GM12878 (cell line): ENCODE measurements around the gene SRM. TPM values are rescaled to one million over a fixed set of nuclear protein-coding genes. Genes with fewer than 3 reads are reported as not detected.

Experiments
- ATAC-seq: fragments of 200-7000 bp; cut with Tn5 transposase; 3 replicates; pipeline ENCODE4 v1.9.1; 2020; ENCODE audit warnings: mild to moderate bottlenecking, moderate library complexity
- BruUV-seq: library from RNA; stranded (reverse); fragments of 400-500 nt; replicated peaks from 2 replicates; lab custom pipeline; 2021; lab: Mats Ljungman, UMichigan
- CTCF ChIA-PET: fragments of 300-600 bp; sonication (Branson Sonifier 250); formaldehyde crosslinking; extraction: SDS; loops from one replicate; lab custom pipeline; 2021; ENCODE audit warnings: inconsistent platforms; lab: Yijun Ruan, JAX
- POLR2A ChIA-PET: fragments of 350-600 bp; formaldehyde crosslinking; extraction: SDS; loops from one replicate; lab custom pipeline; 2021; ENCODE audit warnings: inconsistent platforms; lab: Charles Lee
- RAD21 ChIA-PET: fragments of 300-600 bp; sonication (Branson Sonifier 250); formaldehyde crosslinking; loops from one replicate; lab custom pipeline; 2023; ENCODE audit warnings: antibody characterized with exemption; ENCODE audit not compliant: unreplicated experiment; lab: Charles Lee
- SMC1A ChIA-PET: fragments of 300-600 bp; sonication (Branson Sonifier 250); formaldehyde crosslinking; loops from one replicate; lab custom pipeline; 2023; ENCODE audit not compliant: unreplicated experiment, uncharacterized antibody; lab: Charles Lee
- DNase-seq: peaks from one replicate; pipeline ENCODE4 v3.0.0-alpha.2; 2011; ENCODE audit warnings: low read depth, low spot score
- FAIRE-seq: peaks from 3 replicates; lab custom pipeline; 2011; peaks lifted over from hg19 to GRCh38; lab: Jason Lieb, UNC
- H2AFZ ChIP-seq: 2 replicates; pipeline ENCODE4 v1.6.0; 2011; ENCODE audit warnings: low read depth, low read length, control low read depth; ENCODE audit not compliant: control insufficient read depth
- H3K27ac ChIP-seq: 2 replicates; pipeline ENCODE4 v1.5.1; 2011; ENCODE audit warnings: control low read depth; ENCODE audit not compliant: control insufficient read depth, insufficient read depth
- H3K27me3 ChIP-seq, 2 experiments: replicated peaks in 1 of 2; 2 replicates each; pipeline versions ENCODE4 v1.6.0 to v1.6.1; 2011; ENCODE audit warnings: low read length in 1 of 2; ENCODE audit not compliant: control insufficient read depth in 2 of 2, insufficient read depth in 2 of 2
- H3K36me3 ChIP-seq, 2 experiments: 2 replicates each; pipeline ENCODE4 v1.5.1; 2011; ENCODE audit warnings: low read length in 1 of 2; ENCODE audit not compliant: control insufficient read depth in 2 of 2, insufficient read depth in 2 of 2
- H3K4me1 ChIP-seq: 2 replicates; pipeline ENCODE4 v1.6.1; 2011; ENCODE audit warnings: mild to moderate bottlenecking, low read length, moderate library complexity, mixed read lengths; ENCODE audit not compliant: control insufficient read depth, insufficient read depth
- H3K4me2 ChIP-seq: 2 replicates; pipeline ENCODE4 v1.6.0; 2011; ENCODE audit warnings: control low read depth; ENCODE audit not compliant: control insufficient read depth, insufficient read depth
- H3K4me3 ChIP-seq: fragments of 200-600 bp; sonication (generic); 2 replicates; pipeline ENCODE4 v1.5.1; 2016
- H3K79me2 ChIP-seq: 2 replicates; pipeline ENCODE4 v1.6.0; 2011; ENCODE audit warnings: low read length; ENCODE audit not compliant: control insufficient read depth, insufficient read depth
- H3K9ac ChIP-seq: 2 replicates; pipeline ENCODE4 v1.8.0; 2011; ENCODE audit warnings: low read length, control low read depth, mixed read lengths; ENCODE audit not compliant: control insufficient read depth, insufficient read depth
- H3K9me3 ChIP-seq: replicated peaks from 3 replicates; pipeline ENCODE4 v1.5.1; 2011; ENCODE audit warnings: mild to moderate bottlenecking, low read length; ENCODE audit not compliant: control insufficient read depth, insufficient read depth
- H4K20me1 ChIP-seq: 2 replicates; pipeline ENCODE4 v1.6.0; 2011; ENCODE audit not compliant: control insufficient read depth, insufficient read depth
- JUND ChIP-seq: IDR thresholded peaks from 2 replicates; pipeline ENCODE4 v1.6.1; 2012; ENCODE audit warnings: low read depth, mild to moderate bottlenecking, low read length, improper control_type of control experiment, moderate library complexity
- MTA3 ChIP-seq: IDR thresholded peaks from 2 replicates; pipeline ENCODE4 v1.6.1; 2012; ENCODE audit warnings: low read length, inconsistent platforms, borderline replicate concordance
- SMAD1 ChIP-seq: fragments of 450-650 bp; IDR thresholded peaks from 2 replicates; pipeline ENCODE4 v1.6.1; 2018; ENCODE audit warnings: mild to moderate bottlenecking, low read depth; ENCODE audit not compliant: partially characterized antibody
- SPI1 ChIP-seq: IDR thresholded peaks from 2 replicates; pipeline ENCODE4 v1.6.1; 2011; ENCODE audit warnings: low read depth, mild to moderate bottlenecking, low read length, moderate library complexity, borderline replicate concordance; ENCODE audit not compliant: insufficient read depth
- SUZ12 ChIP-seq: fragments of 200-600 bp; sonication (generic); IDR thresholded peaks from one replicate; pipeline ENCODE4 v1.6.1; 2018; ENCODE audit warnings: antibody characterized with exemption, mild to moderate bottlenecking; ENCODE audit not compliant: unreplicated experiment
- TCF12 ChIP-seq: IDR thresholded peaks from 2 replicates; pipeline ENCODE4 v1.6.1; 2011; ENCODE audit warnings: low read depth, mild to moderate bottlenecking, low read length
- USF1 ChIP-seq: IDR thresholded peaks from 2 replicates; pipeline ENCODE4 v1.6.1; 2011; ENCODE audit warnings: borderline replicate concordance, low read depth, mild to moderate bottlenecking, moderate library complexity, mixed read lengths, low read length; ENCODE audit not compliant: insufficient read depth; ENCODE audit errors: extremely low read length
- ZNF687 ChIP-seq: fragments of 450-650 bp; IDR thresholded peaks from 2 replicates; pipeline ENCODE4 v1.6.1; 2017; ENCODE audit warnings: mild to moderate bottlenecking, moderate library complexity
- WGBS: methylation state at CpG from one replicate; pipeline ENCODE4 v1.1.6; 2016; ENCODE audit warnings: low lambda C conversion rate; ENCODE audit not compliant: insufficient replicate concordance, insufficient coverage; ENCODE audit errors: missing lambda C conversion rate; 5-methylcytosine and 5-hydroxymethylcytosine counted together
- in situ Hi-C: fragments of 300-500 bp; cut with MboI; formaldehyde crosslinking; loops from 9 replicates; pipeline ENCODE4 v1.14.3; 2018; ENCODE audit warnings: mixed read lengths
- intact Hi-C: fragments of 100-400 bp; cut with micrococcal nuclease; formaldehyde crosslinking; loops from one replicate; pipeline ENCODE4 v1.14.2; 2022; ENCODE audit not compliant: unreplicated experiment
- polyA plus RNA-seq, 11 experiments: library from polyadenylated mRNA; depleted of rRNA in 4 of 11; unstranded in 6 of 11; stranded (reverse) in 5 of 11; fragments of >200 nt; fragmentation: Nextera tagmentation in 4 of 11; fragmentation: Illumina TruSeq in 1 of 11; extraction: Ambion mirVana in 4 of 11; extraction: Trizol in 1 of 11; gene quantifications; 1 replicate in 1 of 11; 2 replicates in 10 of 11; pipeline versions ENCODE4 v1.2.1 to v1.2.3, GENCODE V29; 2011 to 2016; ENCODE audit warnings: inconsistent platforms in 2 of 11, missing spikeins in 2 of 11, low read depth in 1 of 11
- total RNA-seq, 4 experiments: library from RNA; depleted of rRNA in 3 of 4; stranded (reverse); fragments of >200 nt in 3 of 4; fragmentation: Illumina TruSeq in 1 of 4; extraction: Trizol in 1 of 4; gene quantifications; 2 replicates each; pipeline versions ENCODE4 v1.2.1 to v1.2.3, GENCODE V29; 2013 to 2021
- TF ChIP-seq, protein P1 (sequence below): IDR thresholded peaks from 2 replicates; pipeline ENCODE4 v1.6.1; 2012; ENCODE audit warnings: improper control_type of control experiment, low read depth, low read length; ENCODE audit not compliant: insufficient replicate concordance

Gene SRM
- total and polyA plus RNA-seq, 10 of the 15 experiments (the other 5 are each of a cell fraction or from before 2014, with no cell fraction given), result 16.7 to 255 (median 81.2) TPM

DNA sequence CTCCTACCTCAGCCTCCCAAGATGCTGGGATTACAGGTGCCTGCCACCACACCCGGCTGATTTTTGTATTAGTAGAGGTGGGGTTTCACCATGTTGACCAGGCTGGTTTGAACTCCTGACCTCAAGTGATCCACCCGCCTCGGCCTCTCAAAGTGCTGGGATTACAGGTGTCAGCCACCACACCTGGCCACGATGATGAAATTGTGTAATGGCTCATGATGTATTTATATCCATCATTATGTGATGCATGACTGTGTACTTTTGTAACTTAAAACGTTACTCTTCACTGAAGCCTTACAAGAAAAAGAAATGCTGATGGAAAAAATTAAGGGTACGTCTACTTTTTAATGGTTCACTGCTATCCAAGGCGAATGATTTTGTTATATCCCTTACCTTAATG, 39.8 kb downstream of the SRM start:
- RAD21 ChIA-PET, result no interaction called here
- DNase-seq, result no peak
- CTCF ChIA-PET, result no interaction called here
- peaks cover 2% of the 10 kb centered on the region; the same call in 1 of the 2 replicates for H4K20me1 ChIP-seq
- ATAC-seq, result no peak
- BruUV-seq, result no TSS peak
- no peaks in the 10 kb centered on the region for H3K9me3 ChIP-seq
- H3K79me2 ChIP-seq, result peaks cover 14% of the 10 kb centered on the region
- no peaks in the 10 kb centered on the region for H3K4me1 ChIP-seq
- no peak overlapping the region for H3K4me3 ChIP-seq
- SMC1A ChIA-PET, result no interaction called here
- no peak overlapping the region for H3K4me2 ChIP-seq
- no peak for FAIRE-seq
- no peak overlapping the region for H3K9ac ChIP-seq
- intact Hi-C loops (no loop called here), in situ Hi-C loops (no loop called here)
- no peak overlapping the region for H2AFZ ChIP-seq
- H3K27ac ChIP-seq, result no peak overlapping the region
- no peaks in the 10 kb centered on the region for H3K27me3 ChIP-seq
- POLR2A ChIA-PET, result interaction anchor here (0.9 kb wide), 1 partner anchor 10 kb away, joined by 4 read pairs; no protein-coding TSS in a partner anchor
- peaks cover 8 to 53% of the 10 kb centered on the region in 2 experiments for H3K36me3 ChIP-seq
- WGBS, result 92% methylated on average over 7 of the region's 7 CpGs
- TF ChIP-seq, protein P1, sequence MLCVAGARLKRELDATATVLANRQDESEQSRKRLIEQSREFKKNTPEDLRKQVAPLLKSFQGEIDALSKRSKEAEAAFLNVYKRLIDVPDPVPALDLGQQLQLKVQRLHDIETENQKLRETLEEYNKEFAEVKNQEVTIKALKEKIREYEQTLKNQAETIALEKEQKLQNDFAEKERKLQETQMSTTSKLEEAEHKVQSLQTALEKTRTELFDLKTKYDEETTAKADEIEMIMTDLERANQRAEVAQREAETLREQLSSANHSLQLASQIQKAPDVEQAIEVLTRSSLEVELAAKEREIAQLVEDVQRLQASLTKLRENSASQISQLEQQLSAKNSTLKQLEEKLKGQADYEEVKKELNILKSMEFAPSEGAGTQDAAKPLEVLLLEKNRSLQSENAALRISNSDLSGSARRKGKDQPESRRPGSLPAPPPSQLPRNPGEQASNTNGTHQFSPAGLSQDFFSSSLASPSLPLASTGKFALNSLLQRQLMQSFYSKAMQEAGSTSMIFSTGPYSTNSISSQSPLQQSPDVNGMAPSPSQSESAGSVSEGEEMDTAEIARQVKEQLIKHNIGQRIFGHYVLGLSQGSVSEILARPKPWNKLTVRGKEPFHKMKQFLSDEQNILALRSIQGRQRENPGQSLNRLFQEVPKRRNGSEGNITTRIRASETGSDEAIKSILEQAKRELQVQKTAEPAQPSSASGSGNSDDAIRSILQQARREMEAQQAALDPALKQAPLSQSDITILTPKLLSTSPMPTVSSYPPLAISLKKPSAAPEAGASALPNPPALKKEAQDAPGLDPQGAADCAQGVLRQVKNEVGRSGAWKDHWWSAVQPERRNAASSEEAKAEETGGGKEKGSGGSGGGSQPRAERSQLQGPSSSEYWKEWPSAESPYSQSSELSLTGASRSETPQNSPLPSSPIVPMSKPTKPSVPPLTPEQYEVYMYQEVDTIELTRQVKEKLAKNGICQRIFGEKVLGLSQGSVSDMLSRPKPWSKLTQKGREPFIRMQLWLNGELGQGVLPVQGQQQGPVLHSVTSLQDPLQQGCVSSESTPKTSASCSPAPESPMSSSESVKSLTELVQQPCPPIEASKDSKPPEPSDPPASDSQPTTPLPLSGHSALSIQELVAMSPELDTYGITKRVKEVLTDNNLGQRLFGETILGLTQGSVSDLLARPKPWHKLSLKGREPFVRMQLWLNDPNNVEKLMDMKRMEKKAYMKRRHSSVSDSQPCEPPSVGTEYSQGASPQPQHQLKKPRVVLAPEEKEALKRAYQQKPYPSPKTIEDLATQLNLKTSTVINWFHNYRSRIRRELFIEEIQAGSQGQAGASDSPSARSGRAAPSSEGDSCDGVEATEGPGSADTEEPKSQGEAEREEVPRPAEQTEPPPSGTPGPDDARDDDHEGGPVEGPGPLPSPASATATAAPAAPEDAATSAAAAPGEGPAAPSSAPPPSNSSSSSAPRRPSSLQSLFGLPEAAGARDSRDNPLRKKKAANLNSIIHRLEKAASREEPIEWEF, result no peak
- TF ChIP-seq MTA3 (no peak), JUND (no peak), SPI1 (no peak), ZNF687 (no peak), USF1 (no peak), SMAD1 (no peak), SUZ12 (no peak), TCF12 (no peak)
